GM12875 (cell line): ENCODE results near the gene PATJ.

ENCODE experiments used
- H3K4me3 ChIP-seq: one replicate; pipeline ENCODE4 v1.5.1; 2011; ENCODE audit warnings: low read depth, low read length, control low read depth
- CTCF ChIP-seq: IDR thresholded peaks from 2 replicates; pipeline ENCODE4 v1.5.1; 2011; ENCODE audit warnings: low read depth, mild to moderate bottlenecking, control low read depth, inconsistent platforms, low read length, moderate library complexity, borderline replicate concordance; ENCODE audit not compliant: insufficient read depth

Gene PATJ

DNA sequence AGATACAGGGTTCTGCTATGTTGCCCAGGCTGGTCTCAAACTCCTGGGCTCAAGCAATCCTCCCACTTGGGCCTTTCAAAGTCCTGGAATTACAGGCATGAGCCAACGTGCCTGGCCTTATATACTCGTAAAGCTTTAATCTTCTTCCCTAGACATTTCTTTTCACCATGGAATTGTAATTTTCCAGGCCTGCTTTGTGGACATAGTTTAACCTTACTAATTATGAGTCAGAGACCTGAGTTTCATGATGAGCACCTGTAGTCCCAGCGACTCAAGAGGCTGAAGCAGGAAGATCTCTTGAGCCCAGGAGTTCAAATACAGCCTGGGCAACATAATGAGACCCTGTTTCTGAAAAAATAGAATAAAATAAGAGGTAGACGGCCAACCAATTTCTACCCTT lies 12.3 kb downstream of the PATJ start:
- no peak overlapping the region for H3K4me3 ChIP-seq
- TF ChIP-seq CTCF: no peak

DNA sequence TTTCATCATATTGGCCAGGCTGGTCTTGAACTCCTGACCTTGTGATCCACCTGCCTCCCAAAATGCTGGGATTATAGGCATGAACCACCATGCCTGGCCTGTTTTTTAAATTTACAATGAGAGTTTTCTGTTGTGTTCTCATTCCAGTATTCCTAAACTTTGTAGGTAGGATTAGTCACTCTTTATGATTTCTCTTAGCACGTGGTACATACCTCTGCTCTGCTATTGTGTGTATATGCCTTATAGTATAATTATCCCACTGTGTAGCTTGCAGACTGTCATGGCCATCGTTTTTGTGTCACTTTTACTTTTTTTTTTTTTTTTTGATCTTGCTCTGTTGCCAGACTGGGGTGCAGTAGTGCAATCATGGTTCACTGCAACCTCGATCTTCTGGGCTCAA lies 14.5 kb downstream of the PATJ start:
- TF ChIP-seq CTCF: no peak
- no peak overlapping the region for H3K4me3 ChIP-seq

GRCh38 chr1:61757950-61758349 lies 15.7 kb downstream of the PATJ start:
- H3K4me3 ChIP-seq: no peak overlapping the region
- no peak for TF ChIP-seq CTCF

- no peak overlapping the region for H3K4me3 ChIP-seq
- TF ChIP-seq CTCF: no peak
These were observed 27.9 kb downstream of the PATJ start for GRCh38 chr1:61770131-61770530.

DNA sequence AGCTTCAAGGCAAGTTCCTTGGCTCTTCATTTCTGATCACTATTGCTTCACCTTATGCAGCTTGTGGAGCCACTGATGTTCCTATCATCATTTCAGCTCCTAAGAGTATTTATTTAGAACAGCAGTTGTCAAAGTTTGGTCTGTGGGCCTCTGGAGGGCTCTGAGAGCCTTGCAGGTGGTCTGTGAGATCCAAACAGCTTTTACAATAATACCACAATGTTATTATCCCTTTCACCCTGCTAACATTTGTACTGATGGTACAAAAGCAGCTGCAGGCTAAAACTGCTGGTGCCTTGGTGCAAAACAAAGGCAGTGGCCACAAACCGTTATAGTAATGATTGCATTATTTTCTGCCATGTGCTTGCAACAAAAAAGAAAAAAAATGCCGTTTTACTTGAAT lies 33.8 kb downstream of the PATJ start:
- no peak for TF ChIP-seq CTCF

GRCh38 chr1:61779231-61779630 lies 37.0 kb downstream of the PATJ start:
- H3K4me3 ChIP-seq: no peak overlapping the region
- no peak for TF ChIP-seq CTCF

More for the DNA sequence above, 33.8 kb downstream of the PATJ start:
- no peak overlapping the region for H3K4me3 ChIP-seq

- no peak overlapping the region for H3K4me3 ChIP-seq
- TF ChIP-seq CTCF: no peak
These were observed 38.9 kb downstream of the PATJ start for GRCh38 chr1:61781151-61781550.
